Natural killer cell (primary cell): ENCODE data around the gene PPP2R2D. TPM values are rescaled to one million over a fixed set of nuclear protein-coding genes. Genes with fewer than 3 reads are reported as not detected.

Source experiments
- ATAC-seq, 3 donors: fragments of 150-1000 bp in 2 of 3; fragments of 200-7000 bp in 1 of 3; cut with Tn5 transposase; 1 replicate in 1 of 3; 2 replicates in 2 of 3; pipeline ENCODE4 v1.10.0; 2021; ENCODE audit warnings: mild to moderate bottlenecking in 2 of 3, moderate library complexity in 2 of 3
- DNase-seq, 2 donors: peaks; one replicate each; pipeline versions ENCODE4 v3.0.0 to v3.0.0-alpha.2; 2013 to 2021; ENCODE audit warnings: mixed read lengths in 1 of 2
- H3K27ac ChIP-seq: one replicate; pipeline ENCODE4 v1.5.1; 2013; ENCODE audit warnings: mild to moderate bottlenecking, low read length
- H3K27me3 ChIP-seq: one replicate; pipeline ENCODE4 v1.6.1; 2013; ENCODE audit warnings: low read length; ENCODE audit not compliant: control insufficient read depth, insufficient read depth
- H3K36me3 ChIP-seq: one replicate; pipeline ENCODE4 v1.6.1; 2013; ENCODE audit warnings: low read length; ENCODE audit not compliant: control insufficient read depth, insufficient read depth
- H3K4me1 ChIP-seq: one replicate; pipeline ENCODE4 v1.6.1; 2013; ENCODE audit warnings: low read length; ENCODE audit not compliant: control insufficient read depth, insufficient read depth
- H3K4me3 ChIP-seq: one replicate; pipeline ENCODE4 v1.5.1; 2013; ENCODE audit warnings: low read length
- H3K9me3 ChIP-seq: one replicate; pipeline ENCODE4 v1.6.1; 2013; ENCODE audit warnings: low read length; ENCODE audit not compliant: control insufficient read depth, insufficient read depth
- H3K27ac Mint-ChIP-seq, 2 donors: one replicate each; pipeline ENCODE4 v1.8.0; 2022; ENCODE audit warnings: mild to moderate bottlenecking in 2 of 2, mixed read lengths in 2 of 2, moderate library complexity in 1 of 2
- H3K27me3 Mint-ChIP-seq, 2 donors: one replicate each; pipeline ENCODE4 v1.8.0; 2022; ENCODE audit warnings: low read depth in 2 of 2, mixed read lengths in 2 of 2
- H3K36me3 Mint-ChIP-seq: one replicate; pipeline ENCODE4 v1.8.0; 2022; ENCODE audit warnings: mixed read lengths
- H3K4me1 Mint-ChIP-seq, 2 donors: one replicate each; pipeline ENCODE4 v1.8.0; 2022; ENCODE audit warnings: mixed read lengths in 2 of 2
- H3K4me3 Mint-ChIP-seq: one replicate; pipeline ENCODE4 v1.8.0; 2022; ENCODE audit warnings: mild to moderate bottlenecking, moderate library complexity, mixed read lengths
- H3K9me3 Mint-ChIP-seq, 2 donors: one replicate each; pipeline ENCODE4 v1.8.0; 2022; ENCODE audit warnings: mixed read lengths in 2 of 2
- whole genome bisulfite sequencing: methylation state at CpG from one replicate; pipeline ENCODE4 v1.1.7; 2013; ENCODE audit warnings: missing lambda C conversion rate; ENCODE audit not compliant: insufficient coverage; 5-methylcytosine and 5-hydroxymethylcytosine counted together
- intact Hi-C: fragments of 100-400 bp; cut with micrococcal nuclease; formaldehyde crosslinking; loops from one replicate; pipeline ENCODE4 v1.14.2; 2022
- total RNA-seq, 4 donors: library from RNA; stranded (reverse); fragments of 120-200 nt in 1 of 4; gene quantifications; one replicate each; pipeline versions ENCODE4 v1.2.3 to v1.2.4, GENCODE V29; 2013 to 2022
- TF ChIP-seq, protein P1 (sequence below): fragments of 200-600 bp; IDR thresholded peaks from one replicate; pipeline ENCODE4 v1.8.0; 2022; ENCODE audit warnings: antibody characterized with exemption

The PPP2R2D gene
- total RNA-seq, 3 donors from 2014 or later (not counting 1 experiment from before 2014, with no cell fraction given): 28.6 to 39.8 (median 35.8) TPM

GRCh38 chr10:131872011-131872826, 28.6 kb upstream of the PPP2R2D start:
- H3K9me3 ChIP-seq: no peaks in the 10 kb centered on the region
- DNase-seq (no peak), ATAC-seq (no peak)
- no peak overlapping the region for H3K27ac Mint-ChIP-seq
- H3K36me3 Mint-ChIP-seq: no peaks in the 10 kb centered on the region
- 88% methylated on average over 27 of the region's 27 CpGs for WGBS
- H3K4me1 Mint-ChIP-seq: peaks cover 5 to 6% of the 10 kb centered on the region in 2 donors
- H3K27ac ChIP-seq: no peak overlapping the region
- TF ChIP-seq, protein P1, sequence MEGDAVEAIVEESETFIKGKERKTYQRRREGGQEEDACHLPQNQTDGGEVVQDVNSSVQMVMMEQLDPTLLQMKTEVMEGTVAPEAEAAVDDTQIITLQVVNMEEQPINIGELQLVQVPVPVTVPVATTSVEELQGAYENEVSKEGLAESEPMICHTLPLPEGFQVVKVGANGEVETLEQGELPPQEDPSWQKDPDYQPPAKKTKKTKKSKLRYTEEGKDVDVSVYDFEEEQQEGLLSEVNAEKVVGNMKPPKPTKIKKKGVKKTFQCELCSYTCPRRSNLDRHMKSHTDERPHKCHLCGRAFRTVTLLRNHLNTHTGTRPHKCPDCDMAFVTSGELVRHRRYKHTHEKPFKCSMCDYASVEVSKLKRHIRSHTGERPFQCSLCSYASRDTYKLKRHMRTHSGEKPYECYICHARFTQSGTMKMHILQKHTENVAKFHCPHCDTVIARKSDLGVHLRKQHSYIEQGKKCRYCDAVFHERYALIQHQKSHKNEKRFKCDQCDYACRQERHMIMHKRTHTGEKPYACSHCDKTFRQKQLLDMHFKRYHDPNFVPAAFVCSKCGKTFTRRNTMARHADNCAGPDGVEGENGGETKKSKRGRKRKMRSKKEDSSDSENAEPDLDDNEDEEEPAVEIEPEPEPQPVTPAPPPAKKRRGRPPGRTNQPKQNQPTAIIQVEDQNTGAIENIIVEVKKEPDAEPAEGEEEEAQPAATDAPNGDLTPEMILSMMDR: no peak
- no peak overlapping the region for H3K4me3 Mint-ChIP-seq
- no peaks in the 10 kb centered on the region for H3K9me3 Mint-ChIP-seq
- H3K36me3 ChIP-seq: no peaks in the 10 kb centered on the region
- H3K4me1 ChIP-seq: no peaks in the 10 kb centered on the region
- H3K27me3 ChIP-seq: no peaks in the 10 kb centered on the region
- H3K4me3 ChIP-seq: no peak overlapping the region
- H3K27me3 Mint-ChIP-seq: peaks cover 21 to 26% of the 10 kb centered on the region in 2 donors
- intact Hi-C loops: no loop called here

DNA sequence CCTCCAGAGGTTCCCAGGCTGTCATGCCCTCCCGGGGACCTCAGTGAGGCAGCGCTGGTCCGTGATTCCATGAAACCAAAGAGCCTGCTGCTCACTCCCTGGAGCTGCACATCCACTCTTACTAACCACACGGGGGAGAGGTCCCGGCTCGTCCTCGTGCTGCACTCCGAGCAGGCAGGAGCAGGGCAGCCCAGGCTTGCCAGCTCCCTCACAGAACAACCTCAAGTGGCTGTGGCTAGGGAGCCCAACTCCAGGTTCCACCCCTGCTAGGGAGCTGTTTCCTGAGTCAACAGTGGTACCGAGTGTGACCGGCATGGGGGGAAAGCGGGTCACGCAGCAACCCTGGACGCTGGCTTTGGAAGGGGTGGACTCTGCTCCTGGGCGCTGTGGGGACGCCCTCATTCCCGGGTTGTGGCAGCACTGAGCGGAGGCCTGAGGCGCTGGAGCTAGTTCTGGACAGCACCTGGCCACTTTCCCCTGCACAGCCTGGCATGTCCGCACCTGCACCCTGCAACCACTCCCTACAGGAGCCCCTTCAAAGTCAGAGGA, 27.9 kb upstream of the PPP2R2D start:
- 84% methylated on average over 19 of the region's 19 CpGs for WGBS

DNA sequence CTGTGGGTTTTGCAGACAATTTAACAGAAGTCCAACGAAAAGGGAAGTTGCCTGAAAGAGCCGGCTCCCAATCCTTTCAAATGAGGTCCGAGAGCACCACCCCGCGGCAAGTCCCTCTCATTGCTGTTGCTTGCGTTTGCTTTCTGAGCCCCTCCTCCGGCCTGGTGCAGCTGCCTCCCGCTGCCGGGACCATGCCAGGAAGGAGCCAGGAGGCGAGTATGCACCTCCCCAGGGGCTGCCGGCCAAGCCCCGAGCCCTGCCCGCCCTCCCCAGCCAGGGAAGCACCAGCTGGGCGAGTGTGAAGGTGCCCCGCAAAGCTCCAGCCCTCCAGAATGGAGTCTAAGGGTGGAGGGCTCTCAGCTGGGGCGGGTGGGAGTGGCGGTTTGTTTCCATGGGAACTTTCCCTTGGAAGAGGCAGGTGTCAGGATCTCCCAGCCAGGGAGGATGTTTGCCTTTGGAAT, 25.8 kb upstream of the PPP2R2D start:
- Histone ChIP-seq H3K4me1 (no peaks in the 10 kb centered on the region), H3K9me3 (no peaks in the 10 kb centered on the region), H3K27ac (no peak overlapping the region), H3K36me3 (no peaks in the 10 kb centered on the region), H3K27me3 (no peaks in the 10 kb centered on the region), H3K4me3 (no peak overlapping the region)
- 10% methylated on average over 17 of the region's 17 CpGs for WGBS
- intact Hi-C loops: no loop called here
- Mint-ChIP-seq H3K27me3 (peaks cover 22 to 34% of the 10 kb centered on the region in 2 donors), H3K9me3 (no peaks in the 10 kb centered on the region), H3K36me3 (no peaks in the 10 kb centered on the region), H3K4me3 (no peak overlapping the region), H3K4me1 (peaks cover 5 to 6% of the 10 kb centered on the region in 2 donors), H3K27ac (no peak overlapping the region)
- TF ChIP-seq, protein P1: peak; percentile 36
- DNase-seq: peak in 1 of 2 donors; percentile 66
- ATAC-seq: peak in 2 of 3 donors; percentile 61 to 65

More for the DNA sequence above, 27.9 kb upstream of the PPP2R2D start:
- Mint-ChIP-seq H3K4me3 (no peak overlapping the region), H3K27ac (no peak overlapping the region), H3K9me3 (no peaks in the 10 kb centered on the region), H3K4me1 (peaks cover 5 to 6% of the 10 kb centered on the region in 2 donors), H3K27me3 (peaks cover 21 to 33% of the 10 kb centered on the region in 2 donors), H3K36me3 (no peaks in the 10 kb centered on the region)
- TF ChIP-seq, protein P1: no peak
- ATAC-seq (no peak), DNase-seq (no peak)
- intact Hi-C loops: no loop called here
- Histone ChIP-seq H3K27me3 (no peaks in the 10 kb centered on the region), H3K36me3 (no peaks in the 10 kb centered on the region), H3K27ac (no peak overlapping the region), H3K9me3 (no peaks in the 10 kb centered on the region), H3K4me1 (no peaks in the 10 kb centered on the region), H3K4me3 (no peak overlapping the region)
